ENCODE results near the gene SLC23A2. TPM values are rescaled to one million over a fixed set of nuclear protein-coding genes. Genes with fewer than 3 reads are reported as not detected.

SLC23A2 gene
- polyA plus RNA-seq, 1 of the 3 experiments (the other 2 are of a cell fraction), result 14.0 TPM

DNA sequence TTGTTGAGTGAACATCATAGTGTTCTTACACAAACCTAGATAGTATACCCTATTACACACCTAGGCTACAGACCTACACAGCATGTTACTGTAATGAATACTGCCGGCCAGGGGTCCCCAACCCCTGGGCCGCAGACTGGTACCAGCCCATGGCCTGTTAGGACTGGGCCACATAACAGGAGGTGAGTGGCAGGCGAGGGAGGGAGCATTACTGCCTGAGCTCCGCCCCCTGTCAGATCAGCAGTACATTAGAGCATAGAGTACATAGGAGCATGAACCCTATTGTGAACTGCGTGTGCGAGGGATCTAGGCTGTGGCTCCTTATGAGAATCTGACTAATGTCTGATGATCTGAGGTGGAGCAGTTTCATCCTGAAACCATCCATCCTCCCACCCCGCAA is 153.3 kb downstream of the SLC23A2 start (continued):
- TF ChIP-seq, protein P1, sequence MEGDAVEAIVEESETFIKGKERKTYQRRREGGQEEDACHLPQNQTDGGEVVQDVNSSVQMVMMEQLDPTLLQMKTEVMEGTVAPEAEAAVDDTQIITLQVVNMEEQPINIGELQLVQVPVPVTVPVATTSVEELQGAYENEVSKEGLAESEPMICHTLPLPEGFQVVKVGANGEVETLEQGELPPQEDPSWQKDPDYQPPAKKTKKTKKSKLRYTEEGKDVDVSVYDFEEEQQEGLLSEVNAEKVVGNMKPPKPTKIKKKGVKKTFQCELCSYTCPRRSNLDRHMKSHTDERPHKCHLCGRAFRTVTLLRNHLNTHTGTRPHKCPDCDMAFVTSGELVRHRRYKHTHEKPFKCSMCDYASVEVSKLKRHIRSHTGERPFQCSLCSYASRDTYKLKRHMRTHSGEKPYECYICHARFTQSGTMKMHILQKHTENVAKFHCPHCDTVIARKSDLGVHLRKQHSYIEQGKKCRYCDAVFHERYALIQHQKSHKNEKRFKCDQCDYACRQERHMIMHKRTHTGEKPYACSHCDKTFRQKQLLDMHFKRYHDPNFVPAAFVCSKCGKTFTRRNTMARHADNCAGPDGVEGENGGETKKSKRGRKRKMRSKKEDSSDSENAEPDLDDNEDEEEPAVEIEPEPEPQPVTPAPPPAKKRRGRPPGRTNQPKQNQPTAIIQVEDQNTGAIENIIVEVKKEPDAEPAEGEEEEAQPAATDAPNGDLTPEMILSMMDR (IDR thresholded peaks at IDR 0.05), result no peak
- no peak for TF ChIP-seq GATA2 (CRISPR knock-in tag; IDR thresholded peaks at IDR 0.05)
- TF ChIP-seq NRF1 (IDR thresholded peaks at IDR 0.05; ENCODE audit: low read depth, low read length), result no peak
- no peak for TF ChIP-seq RXRA (IDR thresholded peaks at IDR 0.05; ENCODE audit: borderline replicate concordance, low read depth)
- TF ChIP-seq MEF2A (IDR thresholded peaks at IDR 0.05; ENCODE audit: borderline replicate concordance, low read depth), result no peak
- no peak for TF ChIP-seq RFX5 (IDR thresholded peaks at IDR 0.05; ENCODE audit: low read length)
- no peak for TF ChIP-seq YY1 (IDR thresholded peaks at IDR 0.05; ENCODE audit: low read depth)

DNA sequence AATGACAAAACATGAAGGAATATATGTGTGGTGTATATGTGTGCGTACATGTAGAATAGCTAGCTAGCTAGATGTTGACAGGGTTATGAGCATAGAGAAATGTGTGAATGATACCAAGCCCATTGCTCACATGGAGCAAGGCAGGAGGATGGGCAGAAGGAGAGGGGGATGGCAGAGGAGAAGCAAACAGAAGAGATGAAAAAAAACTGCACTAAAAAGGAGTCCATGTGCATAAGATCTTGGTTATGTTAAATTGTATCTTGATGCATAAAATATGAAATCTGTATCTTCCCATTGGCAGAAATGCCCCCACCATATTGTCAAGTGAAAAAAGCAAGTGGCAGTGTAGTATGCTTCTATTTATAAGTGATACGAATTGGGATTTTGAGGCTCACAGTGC is 154.5 kb downstream of the SLC23A2 start:
- Histone ChIP-seq H3K36me3 (replicated peaks in 1 of 2; ENCODE audit: control insufficient read depth in 1 of 2, insufficient read depth in 2 of 2, low read length in 1 of 2) (no peaks in the 10 kb centered on the region), H3K27ac (ENCODE audit: low read depth in 2 of 2, low read length in 1 of 2) (no peak overlapping the region), H3K79me2 (ENCODE audit: insufficient read depth) (no peaks in the 10 kb centered on the region), H3K4me2 (no peak overlapping the region), H4K20me1 (ENCODE audit: insufficient read depth) (no peaks in the 10 kb centered on the region), H3K9me3 (no peaks in the 10 kb centered on the region), H3K9ac (no peak overlapping the region), H3F3A (replicated peaks; ENCODE audit: insufficient read depth) (no peaks in the 10 kb centered on the region), H3K4me1 (ENCODE audit: control insufficient read depth in 1 of 2, insufficient read depth in 2 of 2, low read depth in 1 of 2, low read length in 1 of 2) (no peaks in the 10 kb centered on the region), H3K9me2 (no peaks in the 10 kb centered on the region), H3K27me3 (ENCODE audit: insufficient read depth) (no peaks in the 10 kb centered on the region), H3K4me3 (ENCODE audit: low read depth in 2 of 2, low read length in 1 of 2) (no peak overlapping the region), H2AFZ (ENCODE audit: low read depth) (no peak overlapping the region)
- CTCF ChIA-PET, result interaction anchor here (1.1 kb wide), 1 partner anchor 9 kb away, joined by 3 read pairs; no protein-coding TSS in a partner anchor
- WGBS (ENCODE audit: low lambda C conversion rate), result 93% methylated on average over 2 of the region's 2 CpGs
- DNase-seq, result no peak
- POLR2A ChIA-PET, result no interaction called here
- no peak for TF ChIP-seq MXI1 (IDR thresholded peaks at IDR 0.05; ENCODE audit: low read depth, low read length)
- TF ChIP-seq, protein P2, sequence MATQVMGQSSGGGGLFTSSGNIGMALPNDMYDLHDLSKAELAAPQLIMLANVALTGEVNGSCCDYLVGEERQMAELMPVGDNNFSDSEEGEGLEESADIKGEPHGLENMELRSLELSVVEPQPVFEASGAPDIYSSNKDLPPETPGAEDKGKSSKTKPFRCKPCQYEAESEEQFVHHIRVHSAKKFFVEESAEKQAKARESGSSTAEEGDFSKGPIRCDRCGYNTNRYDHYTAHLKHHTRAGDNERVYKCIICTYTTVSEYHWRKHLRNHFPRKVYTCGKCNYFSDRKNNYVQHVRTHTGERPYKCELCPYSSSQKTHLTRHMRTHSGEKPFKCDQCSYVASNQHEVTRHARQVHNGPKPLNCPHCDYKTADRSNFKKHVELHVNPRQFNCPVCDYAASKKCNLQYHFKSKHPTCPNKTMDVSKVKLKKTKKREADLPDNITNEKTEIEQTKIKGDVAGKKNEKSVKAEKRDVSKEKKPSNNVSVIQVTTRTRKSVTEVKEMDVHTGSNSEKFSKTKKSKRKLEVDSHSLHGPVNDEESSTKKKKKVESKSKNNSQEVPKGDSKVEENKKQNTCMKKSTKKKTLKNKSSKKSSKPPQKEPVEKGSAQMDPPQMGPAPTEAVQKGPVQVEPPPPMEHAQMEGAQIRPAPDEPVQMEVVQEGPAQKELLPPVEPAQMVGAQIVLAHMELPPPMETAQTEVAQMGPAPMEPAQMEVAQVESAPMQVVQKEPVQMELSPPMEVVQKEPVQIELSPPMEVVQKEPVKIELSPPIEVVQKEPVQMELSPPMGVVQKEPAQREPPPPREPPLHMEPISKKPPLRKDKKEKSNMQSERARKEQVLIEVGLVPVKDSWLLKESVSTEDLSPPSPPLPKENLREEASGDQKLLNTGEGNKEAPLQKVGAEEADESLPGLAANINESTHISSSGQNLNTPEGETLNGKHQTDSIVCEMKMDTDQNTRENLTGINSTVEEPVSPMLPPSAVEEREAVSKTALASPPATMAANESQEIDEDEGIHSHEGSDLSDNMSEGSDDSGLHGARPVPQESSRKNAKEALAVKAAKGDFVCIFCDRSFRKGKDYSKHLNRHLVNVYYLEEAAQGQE (IDR thresholded peaks at IDR 0.05; ENCODE audit: low read depth, low read length), result no peak
- TF ChIP-seq SIN3A (IDR thresholded peaks at IDR 0.05; ENCODE audit: borderline replicate concordance, low read depth, low read length), result no peak
- TF ChIP-seq, protein P3, sequence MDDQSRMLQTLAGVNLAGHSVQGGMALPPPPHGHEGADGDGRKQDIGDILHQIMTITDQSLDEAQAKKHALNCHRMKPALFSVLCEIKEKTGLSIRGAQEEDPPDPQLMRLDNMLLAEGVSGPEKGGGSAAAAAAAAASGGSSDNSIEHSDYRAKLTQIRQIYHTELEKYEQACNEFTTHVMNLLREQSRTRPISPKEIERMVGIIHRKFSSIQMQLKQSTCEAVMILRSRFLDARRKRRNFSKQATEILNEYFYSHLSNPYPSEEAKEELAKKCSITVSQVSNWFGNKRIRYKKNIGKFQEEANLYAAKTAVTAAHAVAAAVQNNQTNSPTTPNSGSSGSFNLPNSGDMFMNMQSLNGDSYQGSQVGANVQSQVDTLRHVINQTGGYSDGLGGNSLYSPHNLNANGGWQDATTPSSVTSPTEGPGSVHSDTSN (IDR thresholded peaks at IDR 0.05), result no peak
- no peak for TF ChIP-seq JUND (IDR thresholded peaks at IDR 0.05)
- no peak for TF ChIP-seq SMC3 (IDR thresholded peaks at IDR 0.05; ENCODE audit: low read depth, low read length)
- TF ChIP-seq TCF12 (IDR thresholded peaks at IDR 0.05), result no peak
